Endothelial cell of umbilical vein (primary cell): Measurements from ENCODE around the gene DENND1A. TPM values are rescaled to one million over a fixed set of nuclear protein-coding genes. Genes with fewer than 3 reads are reported as not detected.

Source experiments
- BruUV-seq: library from RNA; stranded (reverse); fragments of 400-500 nt; replicated peaks from 2 replicates; lab custom pipeline; 2021; lab: Mats Ljungman, UMichigan
- CTCF ChIA-PET: fragments of 300-600, 350-600 bp; sonication (Branson Sonifier 250); formaldehyde crosslinking; loops from one replicate; lab custom pipeline; 2021; ENCODE audit warnings: antibody characterized with exemption, inconsistent platforms; lab: Charles Lee
- POLR2A ChIA-PET: fragments of 300-600, 350-600 bp; sonication (Branson Sonifier 250); formaldehyde crosslinking; loops from one replicate; lab custom pipeline; 2021; ENCODE audit warnings: antibody characterized with exemption, inconsistent platforms; lab: Charles Lee
- DNase-seq: peaks from one replicate; pipeline ENCODE4 v3.0.0-alpha.2; 2011; ENCODE audit warnings: low read depth, low spot score
- FAIRE-seq: peaks from 2 replicates; lab custom pipeline; 2011; peaks lifted over from hg19 to GRCh38; lab: Jason Lieb, UNC
- H2AFZ ChIP-seq: 2 replicates; pipeline ENCODE4 v1.6.0; 2012; ENCODE audit warnings: low read depth, low read length, control low read depth, inconsistent platforms
- H3K27ac ChIP-seq: 2 replicates; pipeline ENCODE4 v1.5.1; 2011; ENCODE audit warnings: low read depth, mild to moderate bottlenecking, control low read depth, low read length, moderate library complexity; ENCODE audit not compliant: insufficient read depth
- H3K27me3 ChIP-seq, 2 experiments: 2 replicates each; pipeline versions ENCODE4 v1.6.0 to v1.6.1; 2011; ENCODE audit warnings: low read length in 2 of 2, mixed read lengths in 1 of 2; ENCODE audit not compliant: control insufficient read depth in 2 of 2, insufficient read depth in 2 of 2
- H3K36me3 ChIP-seq, 2 experiments: 2 replicates in 1 of 2; 3 replicates in 1 of 2; pipeline ENCODE4 v1.5.1; 2011; ENCODE audit warnings: low read length in 2 of 2, mild to moderate bottlenecking in 1 of 2, moderate library complexity in 1 of 2; ENCODE audit not compliant: control insufficient read depth in 2 of 2, insufficient read depth in 2 of 2; ENCODE audit errors: extremely low read depth in 1 of 2
- H3K4me1 ChIP-seq: 3 replicates; pipeline ENCODE4 v1.5.1; 2011; ENCODE audit warnings: mild to moderate bottlenecking, low read length; ENCODE audit not compliant: control insufficient read depth, insufficient read depth; ENCODE audit errors: extremely low read depth
- H3K4me2 ChIP-seq: 2 replicates; pipeline ENCODE4 v1.6.1; 2011; ENCODE audit warnings: low read length, control low read depth, mixed read lengths; ENCODE audit not compliant: insufficient read depth
- H3K4me3 ChIP-seq, 3 experiments: fragments of 200-600 bp in 1 of 3; sonication (generic), shearing (Covaris generic) in 1 of 3; replicated peaks in 1 of 3; 2 replicates each; pipeline ENCODE4 v1.5.1; 2011 to 2016; ENCODE audit warnings: control low read depth in 3 of 3, low read length in 3 of 3, mild to moderate bottlenecking in 2 of 3, inconsistent platforms in 1 of 3, low read depth in 1 of 3, moderate library complexity in 1 of 3; ENCODE audit not compliant: insufficient read depth in 1 of 3
- H3K79me2 ChIP-seq: 2 replicates; pipeline ENCODE4 v1.6.0; 2012; ENCODE audit warnings: low read length, inconsistent platforms; ENCODE audit not compliant: control insufficient read depth, insufficient read depth
- H3K9ac ChIP-seq: replicated peaks from 2 replicates; pipeline ENCODE3; 2011; ENCODE audit warnings: low read length, control low read depth; ENCODE audit not compliant: insufficient read depth; ENCODE audit errors: extremely low read depth
- H3K9me1 ChIP-seq: replicated peaks from 3 replicates; pipeline ENCODE4 v1.6.0; 2011; ENCODE audit warnings: mild to moderate bottlenecking, low read length; ENCODE audit not compliant: control insufficient read depth, insufficient read depth; ENCODE audit errors: extremely low read depth
- H3K9me3 ChIP-seq: replicated peaks from 2 replicates; pipeline ENCODE4 v1.5.1; 2012; ENCODE audit warnings: low read length, inconsistent platforms; ENCODE audit not compliant: control insufficient read depth, insufficient read depth
- H4K20me1 ChIP-seq: replicated peaks from 2 replicates; pipeline ENCODE3; 2011; ENCODE audit warnings: mild to moderate bottlenecking, low read length; ENCODE audit not compliant: control insufficient read depth, insufficient read depth; ENCODE audit errors: extremely low read depth
- CTCF ChIP-seq, 2 donors: IDR thresholded peaks; 1 replicate in 1 of 2; 2 replicates in 1 of 2; pipeline ENCODE4 v1.5.1; 2011; ENCODE audit warnings: low read length in 2 of 2, mild to moderate bottlenecking in 2 of 2, moderate library complexity in 2 of 2, control low read depth in 1 of 2, inconsistent platforms in 1 of 2, low read depth in 1 of 2; ENCODE audit not compliant: insufficient read depth in 1 of 2; ENCODE audit errors: extremely low read depth in 1 of 2
- EZH2 ChIP-seq: IDR thresholded peaks from 2 replicates; pipeline ENCODE4 v1.6.1; 2012; ENCODE audit warnings: borderline replicate concordance, low read depth, mild to moderate bottlenecking, moderate library complexity, low read length, inconsistent platforms; ENCODE audit not compliant: severe bottlenecking
- FOS ChIP-seq: IDR thresholded peaks from 2 replicates; pipeline ENCODE4 v1.6.1; 2011; ENCODE audit warnings: mild to moderate bottlenecking, low read length, moderate library complexity, borderline replicate concordance; ENCODE audit not compliant: insufficient read depth
- GATA2 ChIP-seq: IDR thresholded peaks from 2 replicates; pipeline ENCODE4 v1.7.0; 2011; ENCODE audit warnings: low read depth, mild to moderate bottlenecking, moderate library complexity, mixed read lengths, low read length; ENCODE audit not compliant: insufficient read length, insufficient read depth
- JUN ChIP-seq: IDR thresholded peaks from 2 replicates; pipeline ENCODE4 v1.6.1; 2011; ENCODE audit warnings: borderline replicate concordance, low read depth; ENCODE audit not compliant: insufficient read length, insufficient read depth
- MYC ChIP-seq: IDR thresholded peaks from one replicate; pipeline ENCODE4 v1.6.1; 2011; ENCODE audit warnings: mild to moderate bottlenecking, low read depth, low read length
- POLR2A ChIP-seq: IDR thresholded peaks from 2 replicates; pipeline ENCODE4 v1.6.1; 2012; ENCODE audit warnings: low read depth, mild to moderate bottlenecking, control low read depth, low read length
- POLR2AphosphoS5 ChIP-seq: IDR thresholded peaks from 2 replicates; pipeline ENCODE4 v1.6.1; 2012; ENCODE audit warnings: low read depth, mild to moderate bottlenecking, control low read depth, low read length, moderate library complexity; ENCODE audit not compliant: insufficient read depth
- dilution Hi-C: fragments of 300-500 bp; cut with MboI; formaldehyde crosslinking; loops from one replicate; pipeline ENCODE4 v1.15.0; 2019; ENCODE audit warnings: low sequenced_read_pairs; ENCODE audit not compliant: extremely low pct_ligation_motif_present
- intact Hi-C: fragments of 100-400 bp; cut with micrococcal nuclease; formaldehyde crosslinking; loops from one replicate; pipeline ENCODE4 v1.10.0; 2022
- polyA plus RNA-seq, 4 experiments: library from polyadenylated mRNA; depleted of rRNA in 3 of 4; stranded (reverse) in 3 of 4; unstranded in 1 of 4; fragments of >200 nt; gene quantifications; 2 replicates each; pipeline versions ENCODE4 v1.2.1 to v1.2.3, GENCODE V29; 2011 to 2012; ENCODE audit warnings: missing spikeins in 1 of 4
- total RNA-seq: library from RNA; stranded (reverse); gene quantifications from 2 replicates; pipeline ENCODE4 v1.2.3, GENCODE V29; 2021
- TF ChIP-seq, protein P1 (sequence below): IDR thresholded peaks from 2 replicates; pipeline ENCODE4 v1.6.1; 2011; ENCODE audit not compliant: insufficient read depth, insufficient read length

Gene DENND1A
- total and polyA plus RNA-seq, 2 donors (not counting 3 experiments of a cell fraction or from before 2014, with no cell fraction given) = 18.5 to 24.5 TPM

DNA sequence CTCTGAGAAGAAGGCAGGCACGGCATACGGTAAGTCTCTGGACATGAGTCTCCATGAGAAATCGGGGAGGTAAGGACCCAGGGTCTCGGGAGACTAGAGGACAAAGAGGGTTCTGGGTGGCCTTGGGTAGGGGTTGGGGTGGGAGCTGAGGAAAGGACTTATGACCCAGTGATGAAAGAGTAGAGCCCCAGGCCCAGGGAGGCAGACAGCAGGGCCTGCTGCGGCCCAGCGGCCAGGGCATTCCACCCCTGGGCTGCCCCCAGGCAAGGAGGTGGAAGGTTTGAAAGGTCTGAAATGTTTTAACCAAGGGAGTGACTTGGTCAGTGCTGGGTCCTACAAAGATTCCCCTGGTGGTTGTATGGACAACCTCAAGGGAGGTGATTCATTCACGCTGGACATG lies 484.8 kb downstream of the DENND1A start:
- DNase-seq (no peak), FAIRE-seq (no peak)
- ChIA-PET POLR2A (no interaction called here), CTCF (no interaction called here)
- Histone ChIP-seq H3K9me3 (no peaks in the 10 kb centered on the region), H3K4me3 (no peak overlapping the region), H2AFZ (no peak overlapping the region), H3K36me3 (no peaks in the 10 kb centered on the region), H3K27me3 (no peaks in the 10 kb centered on the region), H3K9ac (no peak overlapping the region), H3K27ac (no peak overlapping the region), H3K79me2 (no peaks in the 10 kb centered on the region), H3K4me1 (no peaks in the 10 kb centered on the region), H3K4me2 (no peak overlapping the region), H3K9me1 (no peaks in the 10 kb centered on the region), H4K20me1 (no peaks in the 10 kb centered on the region)
- intact Hi-C loops (no loop called here), dilution Hi-C loops (no loop called here)
- no TSS peak for BruUV-seq
- TF ChIP-seq JUN (no peak), CTCF (IDR thresholded peaks at IDR 0.05; ENCODE audit: extremely low read depth in 1 of 2, insufficient read depth in 1 of 2, low read depth in 1 of 2, low read length in 2 of 2) (no peak), EZH2 (no peak), GATA2 (no peak), POLR2AphosphoS5 (no peak), MYC (no peak), POLR2A (no peak), FOS (no peak)
- TF ChIP-seq, protein P1, sequence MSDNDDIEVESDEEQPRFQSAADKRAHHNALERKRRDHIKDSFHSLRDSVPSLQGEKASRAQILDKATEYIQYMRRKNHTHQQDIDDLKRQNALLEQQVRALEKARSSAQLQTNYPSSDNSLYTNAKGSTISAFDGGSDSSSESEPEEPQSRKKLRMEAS = no peak
